ENCODE results near the gene POU2AF3. TPM values are rescaled to one million over a fixed set of nuclear protein-coding genes. Genes with fewer than 3 reads are reported as not detected.

POU2AF3 gene
- polyA plus RNA-seq, 1 of the 3 experiments (the other 2 are of a cell fraction): 0.07 TPM

- Histone ChIP-seq H3K4me1 (ENCODE audit: control insufficient read depth in 1 of 2, insufficient read depth in 2 of 2, low read depth in 1 of 2, low read length in 1 of 2) (no peaks in the 10 kb centered on the region), H4K20me1 (ENCODE audit: insufficient read depth) (no peaks in the 10 kb centered on the region), H3K9me3 (no peaks in the 10 kb centered on the region), H3K9me2 (no peaks in the 10 kb centered on the region), H3K4me3 (ENCODE audit: low read depth in 2 of 2, low read length in 1 of 2) (no peak overlapping the region), H2AFZ (ENCODE audit: low read depth) (no peak overlapping the region), H3K27me3 (ENCODE audit: insufficient read depth) (no peaks in the 10 kb centered on the region; the same call in none of the 2 replicates), H3K79me2 (ENCODE audit: insufficient read depth) (no peaks in the 10 kb centered on the region), H3K4me2 (no peak overlapping the region), H3F3A (replicated peaks; ENCODE audit: insufficient read depth) (no peaks in the 10 kb centered on the region), H3K36me3 (replicated peaks in 1 of 2; ENCODE audit: control insufficient read depth in 1 of 2, insufficient read depth in 2 of 2, low read length in 1 of 2) (no peaks in the 10 kb centered on the region), H3K9ac (no peak overlapping the region), H3K27ac (ENCODE audit: low read depth in 2 of 2, low read length in 1 of 2) (no peak overlapping the region)
- CTCF ChIA-PET: no interaction called here
- DNase-seq: no peak
- 52% methylated on average over 1 of the region's 1 CpG for WGBS (ENCODE audit: low lambda C conversion rate)
- POLR2A ChIA-PET: no interaction called here
- TF ChIP-seq MEF2A (IDR thresholded peaks at IDR 0.05; ENCODE audit: borderline replicate concordance, low read depth) (no peak), RFX5 (IDR thresholded peaks at IDR 0.05; ENCODE audit: low read length) (no peak), NFIC (IDR thresholded peaks at IDR 0.05; ENCODE audit: borderline replicate concordance) (no peak), TAF1 (IDR thresholded peaks at IDR 0.05; ENCODE audit: borderline replicate concordance, low read depth, low read length) (no peak), ELF1 (IDR thresholded peaks at IDR 0.05) (no peak), USF1 (IDR thresholded peaks at IDR 0.05; ENCODE audit: borderline replicate concordance, low read depth) (no peak), SIN3A (IDR thresholded peaks at IDR 0.05; ENCODE audit: borderline replicate concordance, low read depth, low read length) (no peak), CHD2 (IDR thresholded peaks at IDR 0.05; ENCODE audit: low read length, partially characterized antibody) (no peak), TEAD4 (IDR thresholded peaks at IDR 0.05; ENCODE audit: borderline replicate concordance, insufficient read depth) (no peak)
Measured at GRCh38 chr11:111264646-111265045, 33.7 kb upstream of the POU2AF3 start.

GRCh38 chr11:111265421-111265820 is 32.9 kb upstream of the POU2AF3 start:
- no peak overlapping the region for H3K27ac ChIP-seq (ENCODE audit: low read depth in 2 of 2, low read length in 1 of 2)
- H3K4me3 ChIP-seq (ENCODE audit: low read depth in 2 of 2, low read length in 1 of 2): no peak overlapping the region
- no peaks in the 10 kb centered on the region for H3K36me3 ChIP-seq (replicated peaks in 1 of 2; ENCODE audit: control insufficient read depth in 1 of 2, insufficient read depth in 2 of 2, low read length in 1 of 2)
- POLR2A ChIA-PET: no interaction called here
- H3K79me2 ChIP-seq (ENCODE audit: insufficient read depth): no peaks in the 10 kb centered on the region
- H3K9ac ChIP-seq: no peak overlapping the region
- H2AFZ ChIP-seq (ENCODE audit: low read depth): no peak overlapping the region
- H3K9me3 ChIP-seq: no peaks in the 10 kb centered on the region
- H3K9me2 ChIP-seq: no peaks in the 10 kb centered on the region
- whole genome bisulfite sequencing (ENCODE audit: low lambda C conversion rate): 76% methylated on average over 2 of the region's 2 CpGs
- CTCF ChIA-PET: interaction anchor here (0.6 to 1.0 kb wide), 3 partner anchors 162 to 744 kb away, joined by 3 read pairs; no protein-coding TSS in a partner anchor
- H3K4me1 ChIP-seq (ENCODE audit: control insufficient read depth in 1 of 2, insufficient read depth in 2 of 2, low read depth in 1 of 2, low read length in 1 of 2): no peaks in the 10 kb centered on the region
- no peaks in the 10 kb centered on the region for H4K20me1 ChIP-seq (ENCODE audit: insufficient read depth)
- DNase-seq: no peak
- no peak overlapping the region for H3K4me2 ChIP-seq
- no peaks in the 10 kb centered on the region; the same call in none of the 2 replicates for H3K27me3 ChIP-seq (ENCODE audit: insufficient read depth)
- H3F3A ChIP-seq (replicated peaks; ENCODE audit: insufficient read depth): no peaks in the 10 kb centered on the region
- TF ChIP-seq EP300 (IDR thresholded peaks at IDR 0.05; ENCODE audit: borderline replicate concordance in 1 of 2, low read depth in 1 of 2, low read length in 1 of 2) (no peak), SIN3A (IDR thresholded peaks at IDR 0.05; ENCODE audit: borderline replicate concordance, low read depth, low read length) (no peak), TAF1 (IDR thresholded peaks at IDR 0.05; ENCODE audit: borderline replicate concordance, low read depth, low read length) (no peak), YY1 (IDR thresholded peaks at IDR 0.05; ENCODE audit: low read depth) (no peak), RAD21 (IDR thresholded peaks at IDR 0.05; ENCODE audit: low read length) (no peak), GATA2 (CRISPR knock-in tag; IDR thresholded peaks at IDR 0.05) (no peak), REST (IDR thresholded peaks at IDR 0.05; ENCODE audit: low read depth, low read length) (no peak), GABPA (IDR thresholded peaks at IDR 0.05; ENCODE audit: low read depth) (no peak), SMC3 (IDR thresholded peaks at IDR 0.05; ENCODE audit: low read depth, low read length) (no peak), USF1 (IDR thresholded peaks at IDR 0.05; ENCODE audit: borderline replicate concordance, low read depth) (no peak), FOXJ3 (CRISPR knock-in tag; IDR thresholded peaks at IDR 0.05) (no peak), RCOR1 (IDR thresholded peaks at IDR 0.05; ENCODE audit: low read length) (no peak), CHD2 (IDR thresholded peaks at IDR 0.05; ENCODE audit: low read length, partially characterized antibody) (no peak), TEAD4 (IDR thresholded peaks at IDR 0.05; ENCODE audit: borderline replicate concordance, insufficient read depth) (no peak), RXRA (IDR thresholded peaks at IDR 0.05; ENCODE audit: borderline replicate concordance, low read depth) (no peak), MEF2A (IDR thresholded peaks at IDR 0.05; ENCODE audit: borderline replicate concordance, low read depth) (no peak), ZBTB33 (IDR thresholded peaks at IDR 0.05; ENCODE audit: borderline replicate concordance, low read depth) (no peak)

Data from SK-N-SH (cell line).